ENCODE data around the gene NKG7. TPM values are rescaled to one million over a fixed set of nuclear protein-coding genes. Genes with fewer than 3 reads are reported as not detected.

The NKG7 gene
- total RNA-seq, 2 experiments from 2014 or later: 92.1 to 125 TPM

DNA sequence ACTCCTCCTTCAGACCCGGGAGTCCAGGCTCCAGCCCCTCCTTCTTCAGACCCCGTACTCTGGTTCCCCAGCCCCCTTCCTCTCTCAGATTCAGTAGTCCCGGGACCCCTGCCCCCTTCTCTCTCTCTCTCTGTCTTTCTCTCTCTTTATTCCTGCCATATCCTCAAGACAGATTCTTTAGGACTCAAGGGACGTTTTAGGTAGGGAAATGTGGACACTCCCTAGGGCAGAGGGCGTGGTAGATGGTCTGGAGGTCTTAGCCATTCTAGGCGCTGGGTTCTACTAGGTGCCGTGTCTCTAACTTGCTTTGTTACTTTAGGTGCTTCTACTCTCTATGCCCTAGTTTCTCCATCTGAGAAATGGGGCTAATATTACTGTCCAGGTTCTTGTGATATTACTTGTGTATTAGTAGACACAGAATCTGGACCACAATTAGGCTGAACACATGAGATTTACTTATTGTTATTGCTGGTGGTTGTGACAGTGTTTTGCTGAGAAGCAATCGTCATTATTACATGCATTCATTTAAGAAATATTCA lies 18.7 kb upstream of the NKG7 start:
- POLR2A ChIA-PET: no interaction called here

GRCh38 chr19:51389143-51389542 lies 16.7 kb upstream of the NKG7 start:
- ATAC-seq (no peak), DNase-seq (no peak)
- CTCF ChIA-PET: interaction anchor here (0.9 to 1.7 kb wide), 3 partner anchors 18 to 51 kb away, joined by 3 read pairs; no protein-coding TSS in a partner anchor
- H3K4me3 Mint-ChIP-seq: no peak overlapping the region
- no peak overlapping the region for H3K27ac Mint-ChIP-seq
- no peaks in the 10 kb centered on the region for H3K36me3 Mint-ChIP-seq (ENCODE audit: low read depth)
- POLR2A ChIA-PET: no interaction called here
- H3K4me1 Mint-ChIP-seq: peaks cover 19% of the 10 kb centered on the region
- no peaks in the 10 kb centered on the region for H3K9me3 Mint-ChIP-seq (ENCODE audit: low read depth)
- intact Hi-C loops (cut with DNase I, micrococcal nuclease): no loop called here
- no peaks in the 10 kb centered on the region for H3K27me3 Mint-ChIP-seq

More for the DNA sequence above, 18.7 kb upstream of the NKG7 start:
- Mint-ChIP-seq H3K27me3 (no peaks in the 10 kb centered on the region), H3K36me3 (ENCODE audit: low read depth) (peaks cover 11% of the 10 kb centered on the region), H3K27ac (peak overlapping the region; percentile 23), H3K4me1 (peaks cover 32% of the 10 kb centered on the region), H3K4me3 (no peak overlapping the region), H3K9me3 (ENCODE audit: low read depth) (no peaks in the 10 kb centered on the region)
- intact Hi-C loops (cut with DNase I, micrococcal nuclease): loop anchor here in 1 of 2 experiments (10.0 kb wide), 1 partner anchor 576 kb away; no protein-coding TSS in a partner anchor
- ATAC-seq (no peak), DNase-seq (no peak)
- CTCF ChIA-PET: interaction anchor here (0.6 kb wide), 1 partner anchor 45 kb away, joined by 3 read pairs; no protein-coding TSS in a partner anchor

GRCh38 chr19:51387924-51388389 lies 15.5 kb upstream of the NKG7 start, which contains the start of gene LIM2:
Gene LIM2 (minus strand): TSS chr19:51387974. CDS start chr19:51387443, 531 bp downstream.
- POLR2A ChIA-PET: no interaction called here
- intact Hi-C loops (cut with DNase I, micrococcal nuclease): no loop called here
- Mint-ChIP-seq H3K36me3 (ENCODE audit: low read depth) (no peaks in the 10 kb centered on the region), H3K27me3 (no peaks in the 10 kb centered on the region), H3K4me3 (peak within 1 kb of the TSS; percentile 13), H3K9me3 (ENCODE audit: low read depth) (no peaks in the 10 kb centered on the region), H3K27ac (peak within 1 kb of the TSS; percentile 12), H3K4me1 (peaks cover 11% of the 10 kb centered on the region)
- ATAC-seq (no peak), DNase-seq (peak; percentile 31)
- CTCF ChIA-PET: interaction anchor here (0.8 to 1.7 kb wide), 2 partner anchors 10 to 17 kb away, joined by 3 read pairs; no protein-coding TSS in a partner anchor

- peaks cover under 1% of the 10 kb centered on the region for H3K9me3 Mint-ChIP-seq (ENCODE audit: low read depth)
- peaks cover 6% of the 10 kb centered on the region for H3K4me1 Mint-ChIP-seq
- ATAC-seq: no peak
- H3K27me3 Mint-ChIP-seq: no peaks in the 10 kb centered on the region
- no peaks in the 10 kb centered on the region for H3K36me3 Mint-ChIP-seq (ENCODE audit: low read depth)
- H3K27ac Mint-ChIP-seq: peak overlapping the region; percentile 12
- no peak for DNase-seq
- peak overlapping the region; percentile 13 for H3K4me3 Mint-ChIP-seq
- POLR2A ChIA-PET: no interaction called here
- CTCF ChIA-PET: no interaction called here
- intact Hi-C loops (cut with DNase I, micrococcal nuclease): no loop called here
Observed at GRCh38 chr19:51386882-51387520, 14.5 kb upstream of the NKG7 start.

- ATAC-seq (peak; percentile 38), DNase-seq (no peak)
- no peak overlapping the region for H3K4me3 Mint-ChIP-seq
- intact Hi-C loops (cut with DNase I, micrococcal nuclease): no loop called here
- H3K36me3 Mint-ChIP-seq (ENCODE audit: low read depth): no peaks in the 10 kb centered on the region
- H3K9me3 Mint-ChIP-seq (ENCODE audit: low read depth): peaks cover 2% of the 10 kb centered on the region
- no peak overlapping the region for H3K27ac Mint-ChIP-seq
- CTCF ChIA-PET: interaction anchor here (0.9 kb wide), 1 partner anchor 42 kb away, joined by 3 read pairs; no protein-coding TSS in a partner anchor
- POLR2A ChIA-PET: no interaction called here
- no peaks in the 10 kb centered on the region for H3K27me3 Mint-ChIP-seq
- peaks cover 16% of the 10 kb centered on the region for H3K4me1 Mint-ChIP-seq
Observed at GRCh38 chr19:51382004-51382403, 9.6 kb upstream of the NKG7 start.

GRCh38 chr19:51380379-51380778 lies 7.9 kb upstream of the NKG7 start:
- ATAC-seq: no peak
- DNase-seq: no peak
- H3K27me3 Mint-ChIP-seq: no peaks in the 10 kb centered on the region
- CTCF ChIA-PET: interaction anchor here (1.0 kb wide), 1 partner anchor 12 kb away, joined by 5 read pairs; no protein-coding TSS in a partner anchor
- H3K4me1 Mint-ChIP-seq: peaks cover 31% of the 10 kb centered on the region
- POLR2A ChIA-PET: no interaction called here
- peaks cover 2% of the 10 kb centered on the region for H3K9me3 Mint-ChIP-seq (ENCODE audit: low read depth)
- H3K27ac Mint-ChIP-seq: no peak overlapping the region
- H3K36me3 Mint-ChIP-seq (ENCODE audit: low read depth): peaks cover under 1% of the 10 kb centered on the region
- intact Hi-C loops (cut with DNase I, micrococcal nuclease): no loop called here
- no peak overlapping the region for H3K4me3 Mint-ChIP-seq

GRCh38 chr19:51377422-51377821 lies 5.0 kb upstream of the NKG7 start:
- ATAC-seq (no peak), DNase-seq (no peak)
- peaks cover 2% of the 10 kb centered on the region for H3K9me3 Mint-ChIP-seq (ENCODE audit: low read depth)
- peaks cover 61% of the 10 kb centered on the region for H3K4me1 Mint-ChIP-seq
- intact Hi-C loops (cut with DNase I, micrococcal nuclease): no loop called here
- CTCF ChIA-PET: interaction anchor here (0.7 to 2.2 kb wide), 2 partner anchors 11 to 18 kb away, joined by 3 to 4 read pairs; no protein-coding TSS in a partner anchor
- H3K36me3 Mint-ChIP-seq (ENCODE audit: low read depth): peaks cover 4% of the 10 kb centered on the region
- H3K27me3 Mint-ChIP-seq: no peaks in the 10 kb centered on the region
- H3K4me3 Mint-ChIP-seq: no peak overlapping the region
- POLR2A ChIA-PET: interaction anchor here (1.0 kb wide), 1 partner anchor 17 kb away, joined by 4 read pairs; no protein-coding TSS in a partner anchor
- H3K27ac Mint-ChIP-seq: no peak overlapping the region

DNA sequence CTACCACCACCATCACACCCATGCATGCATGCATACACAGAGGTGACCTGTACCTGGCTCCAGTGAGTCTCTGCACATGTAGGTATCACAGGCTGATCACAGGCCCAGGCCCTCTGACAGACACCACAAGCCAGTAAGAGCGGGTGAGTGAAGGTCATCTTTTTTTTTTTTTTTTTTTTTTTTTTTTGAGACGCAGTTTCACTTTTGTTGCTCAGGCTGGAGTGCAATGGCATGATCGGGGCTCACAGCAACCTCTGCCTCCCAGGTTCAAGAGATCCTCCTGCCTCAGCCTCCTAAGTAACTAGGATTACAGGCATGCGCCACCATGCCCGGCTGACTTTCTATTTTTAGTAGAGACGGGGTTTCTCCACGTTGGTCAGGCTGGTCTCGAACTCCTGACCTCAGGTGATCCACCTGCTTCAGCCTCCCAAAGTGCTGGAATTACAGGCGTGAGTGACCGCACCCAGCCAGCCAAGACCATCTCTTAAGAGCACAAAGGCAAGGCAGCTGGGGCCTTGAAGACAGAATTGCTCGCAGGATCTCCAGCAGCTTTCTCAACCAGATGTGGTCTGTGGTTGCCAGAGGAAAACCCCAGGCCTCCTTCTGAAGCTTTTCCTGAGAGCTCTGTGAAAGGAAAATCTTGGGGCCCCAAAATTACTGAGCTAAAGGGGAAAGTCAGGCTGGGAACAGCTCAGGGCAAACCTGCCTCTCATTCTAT lies 3.2 kb upstream of the NKG7 start:
- peaks cover 12% of the 10 kb centered on the region for H3K36me3 Mint-ChIP-seq (ENCODE audit: low read depth)
- no peaks in the 10 kb centered on the region for H3K9me3 Mint-ChIP-seq (ENCODE audit: low read depth)
- H3K4me1 Mint-ChIP-seq: peaks cover 69% of the 10 kb centered on the region
- CTCF ChIA-PET: interaction anchor here (0.8 to 2.2 kb wide), 2 partner anchors 20 to 262 kb away, joined by 3 to 4 read pairs; no protein-coding TSS in a partner anchor
- no peaks in the 10 kb centered on the region for H3K27me3 Mint-ChIP-seq
- ATAC-seq (peak; percentile 16), DNase-seq (peak; percentile 80)
- POLR2A ChIA-PET: interaction anchor here (1.0 kb wide), 2 partner anchors 18 to 20 kb away, joined by 3 to 4 read pairs; no protein-coding TSS in a partner anchor
- intact Hi-C loops (cut with DNase I, micrococcal nuclease): no loop called here
- peak overlapping the region; percentile 87 for H3K27ac Mint-ChIP-seq
- H3K4me3 Mint-ChIP-seq: peak overlapping the region; percentile 60

DNA sequence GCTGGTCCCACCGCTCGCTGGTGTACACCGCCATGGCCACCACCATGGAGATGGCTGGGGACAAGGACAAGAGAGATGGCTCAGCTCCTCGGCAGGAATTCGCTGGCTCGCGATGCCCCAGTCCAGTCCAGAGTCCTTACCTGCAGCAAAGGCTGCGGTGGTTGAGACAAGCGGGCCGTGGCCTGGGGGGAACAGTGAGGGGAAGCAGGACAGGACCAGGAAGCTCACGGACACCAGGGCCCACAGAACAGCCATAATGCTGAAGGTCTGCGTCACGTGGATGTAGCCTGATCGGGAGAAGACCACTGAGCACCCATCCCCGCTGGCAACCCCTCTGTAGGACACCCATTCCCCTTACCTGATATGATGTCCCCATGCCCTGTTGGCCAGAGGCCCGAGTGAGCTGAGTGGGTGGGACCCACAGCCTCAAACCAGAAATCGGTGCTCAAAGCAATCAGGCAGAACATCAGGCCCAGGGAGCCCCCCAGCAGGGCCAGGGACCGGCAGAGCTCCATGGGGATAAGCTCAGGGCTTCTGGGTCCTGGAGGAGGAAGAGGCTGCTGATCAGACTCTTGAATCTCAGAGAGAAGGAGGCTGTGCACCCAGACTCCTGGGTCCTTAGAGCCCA lies 319 bp downstream of the NKG7 start:
- no peaks in the 10 kb centered on the region for H3K9me3 Mint-ChIP-seq (ENCODE audit: low read depth)
- POLR2A ChIA-PET: interaction anchor here (1.1 to 1.9 kb wide), 3 partner anchors 22 to 23 kb away, joined by 5 to 7 read pairs (median 6); no protein-coding TSS in a partner anchor
- H3K4me3 Mint-ChIP-seq: peak overlapping the region; percentile 70
- peaks cover 24% of the 10 kb centered on the region for H3K36me3 Mint-ChIP-seq (ENCODE audit: low read depth)
- DNase-seq (no peak), ATAC-seq (no peak)
- no peaks in the 10 kb centered on the region for H3K27me3 Mint-ChIP-seq
- peak overlapping the region; percentile 94 for H3K27ac Mint-ChIP-seq
- CTCF ChIA-PET: interaction anchor here (1.0 to 1.6 kb wide), 4 partner anchors 9 to 32 kb away, joined by 3 to 5 read pairs (median 5); no protein-coding TSS in a partner anchor
- H3K4me1 Mint-ChIP-seq: peaks cover 73% of the 10 kb centered on the region
- intact Hi-C loops (cut with DNase I, micrococcal nuclease): loop anchor here in 1 of 2 experiments (1.0 kb wide), 1 partner anchor 69 kb away; no protein-coding TSS in a partner anchor

DNA sequence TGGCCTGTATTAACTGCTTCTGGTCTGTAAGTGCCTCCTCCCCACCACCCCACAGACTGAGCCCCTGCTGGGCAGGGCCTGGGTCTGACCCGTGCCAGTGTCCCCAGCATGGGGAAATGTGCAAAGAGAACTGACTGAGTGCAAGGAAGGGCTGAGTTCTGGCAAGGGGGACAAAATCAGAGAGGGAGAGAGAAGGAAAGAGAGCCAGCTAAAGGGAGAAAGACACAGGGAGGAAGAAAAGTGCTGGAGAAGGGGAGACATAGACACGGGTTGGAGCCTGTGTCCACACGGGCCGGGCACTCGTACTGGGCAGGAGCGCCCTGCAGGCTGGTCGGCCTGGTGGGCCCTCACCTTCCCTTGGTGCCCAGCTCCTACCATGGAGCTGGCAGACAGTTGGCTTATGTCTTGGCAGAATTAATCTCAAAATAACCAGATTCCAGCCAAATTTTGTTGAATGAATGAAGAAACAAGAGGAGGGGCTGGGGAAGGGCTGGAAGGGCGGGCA lies 1.2 kb downstream of the NKG7 start:
- Mint-ChIP-seq H3K4me3 (peak overlapping the region; percentile 70), H3K27me3 (no peaks in the 10 kb centered on the region), H3K9me3 (ENCODE audit: low read depth) (no peaks in the 10 kb centered on the region), H3K36me3 (ENCODE audit: low read depth) (peaks cover 28% of the 10 kb centered on the region), H3K27ac (peak overlapping the region; percentile 94), H3K4me1 (peaks cover 65% of the 10 kb centered on the region)
- POLR2A ChIA-PET: interaction anchor here (1.1 kb wide), 1 partner anchor 24 kb away, joined by 6 read pairs; no protein-coding TSS in a partner anchor
- ATAC-seq: no peak
- intact Hi-C loops (cut with DNase I, micrococcal nuclease): no loop called here
- CTCF ChIA-PET: interaction anchor here (1.0 to 1.3 kb wide), 3 partner anchors 8 to 32 kb away, joined by 3 to 5 read pairs (median 5); no protein-coding TSS in a partner anchor
- DNase-seq: no peak
